ELF-1 (cell line): ENCODE data around the gene DEUP1.
"Not testable (repeated sequence)": the region's sequence is repeated elsewhere in the genome, so short reads cannot be mapped to it uniquely, and the experiment has no call there.

ENCODE experiments used
- DNase-seq: peaks from one replicate; pipeline ENCODE4 v3.0.0-alpha.2; 2016; ENCODE audit warnings: low read depth, low spot score

Gene DEUP1

GRCh38 chr11:93330446-93330984 lies at the start of gene DEUP1:
DEUP1 (plus strand) TSS chr11:93330742; CDS start chr11:93332260, 1,518 bp downstream.
- DNase-seq = peak; percentile 5

GRCh38 chr11:93285430-93285829 lies 45.1 kb upstream of the DEUP1 start:
- DNase-seq = no peak

GRCh38 chr11:93287434-93287833 lies 43.1 kb upstream of the DEUP1 start:
- DNase-seq = no peak

- DNase-seq = no peak
These were observed 42.5 kb upstream of the DEUP1 start for GRCh38 chr11:93288079-93288478.

- DNase-seq = no peak
These were observed 41.8 kb upstream of the DEUP1 start for GRCh38 chr11:93288767-93289166.

- DNase-seq = no peak
These were observed 40.6 kb upstream of the DEUP1 start for GRCh38 chr11:93289782-93290463.

GRCh38 chr11:93291110-93291509 lies 39.4 kb upstream of the DEUP1 start:
- DNase-seq = peak; percentile 37

GRCh38 chr11:93291898-93292297 lies 38.6 kb upstream of the DEUP1 start:
- no peak for DNase-seq

- no peak for DNase-seq
These were observed 34.5 kb upstream of the DEUP1 start for GRCh38 chr11:93295921-93296575.

GRCh38 chr11:93303689-93304088 lies 26.9 kb upstream of the DEUP1 start:
- DNase-seq = no peak

- DNase-seq = not testable (repeated sequence)
These were observed 16.1 kb upstream of the DEUP1 start for GRCh38 chr11:93314399-93314798.

GRCh38 chr11:93319224-93319839 lies 11.2 kb upstream of the DEUP1 start:
- no peak for DNase-seq

GRCh38 chr11:93320230-93320629 lies 10.3 kb upstream of the DEUP1 start:
- DNase-seq = no peak

- no peak for DNase-seq
These were observed 8.3 kb upstream of the DEUP1 start for GRCh38 chr11:93322207-93322606.

GRCh38 chr11:93323747-93324146 lies 6.8 kb upstream of the DEUP1 start:
- no peak for DNase-seq

GRCh38 chr11:93324500-93324899 lies 6.0 kb upstream of the DEUP1 start:
- no peak for DNase-seq

GRCh38 chr11:93326681-93327080 lies 3.9 kb upstream of the DEUP1 start:
- no peak for DNase-seq

GRCh38 chr11:93329936-93330445 lies 551 bp upstream of the DEUP1 start:
- peak; percentile 49 for DNase-seq

- DNase-seq = no peak
These were observed 9.7 kb downstream of the DEUP1 start for GRCh38 chr11:93340223-93340622.

GRCh38 chr11:93344855-93345333 lies 14.4 kb downstream of the DEUP1 start:
- DNase-seq = no peak

- DNase-seq = no peak
These were observed 18.4 kb downstream of the DEUP1 start for GRCh38 chr11:93348930-93349329.

- no peak for DNase-seq
These were observed 20.3 kb downstream of the DEUP1 start for GRCh38 chr11:93350835-93351234.
